Omental fat pad (tissue), 4 donors: Measurements from ENCODE around the gene TBC1D5. TPM values are rescaled to one million over a fixed set of nuclear protein-coding genes. Genes with fewer than 3 reads are reported as not detected.
"Not testable (repeated sequence)": the region's sequence is repeated elsewhere in the genome, so short reads cannot be mapped to it uniquely, and the experiment has no call there.

ENCODE experiments used
- ATAC-seq: fragments of 150-250 bp; one replicate; pipeline ENCODE4 v1.9.1; 2016; ENCODE audit warnings: mild to moderate bottlenecking, moderate library complexity; ENCODE audit not compliant: low FRiP score
- DNase-seq: peaks from one replicate; pipeline ENCODE4 v3.0.0-alpha.2; 2019; ENCODE audit warnings: low spot score
- CTCF ChIP-seq, 3 donors: fragments of 450-650 bp; IDR thresholded peaks; one replicate each; pipeline ENCODE4 v1.5.1; 2016 to 2017; ENCODE audit warnings: antibody characterized with exemption in 3 of 3, mild to moderate bottlenecking in 3 of 3, moderate library complexity in 2 of 3
- total RNA-seq, 4 donors: library from RNA; depleted of rRNA; stranded (reverse); fragments of >200 nt; gene quantifications; one replicate each; pipeline ENCODE4 v1.1.0, GENCODE V29; 2016

The TBC1D5 gene
- total RNA-seq, 4 donors from 2014 or later = 56.8 to 92.5 (median 74.8) TPM

- no peak for TF ChIP-seq CTCF (IDR thresholded peaks at IDR 0.05)
- no peak for DNase-seq
- ATAC-seq = no peak
These were observed 77.5 kb downstream of the TBC1D5 start for GRCh38 chr3:17664923-17665322.

- ATAC-seq = no peak
These were observed 86.2 kb downstream of the TBC1D5 start for GRCh38 chr3:17656264-17656663.

GRCh38 chr3:17655743-17656142 is 86.7 kb downstream of the TBC1D5 start:
- ATAC-seq = no peak
- DNase-seq = no peak
- TF ChIP-seq CTCF (IDR thresholded peaks at IDR 0.05) = no peak

More at GRCh38 chr3:17656264-17656663, 86.2 kb downstream of the TBC1D5 start:
- TF ChIP-seq CTCF (IDR thresholded peaks at IDR 0.05) = no peak
- no peak for DNase-seq

- DNase-seq, ATAC-seq: not testable (repeated sequence)
These were observed 92.7 kb downstream of the TBC1D5 start for GRCh38 chr3:17649748-17650147.

- not testable (repeated sequence) for ATAC-seq, DNase-seq
These were observed 93.6 kb downstream of the TBC1D5 start for GRCh38 chr3:17648630-17649355.

GRCh38 chr3:17645074-17645698 is 97.2 kb downstream of the TBC1D5 start:
- DNase-seq (no peak), ATAC-seq (no peak)
- peak in 2 of 3 donors; percentile 17 for TF ChIP-seq CTCF (IDR thresholded peaks at IDR 0.05)

GRCh38 chr3:17643691-17644090 is 98.7 kb downstream of the TBC1D5 start:
- DNase-seq = no peak
- TF ChIP-seq CTCF (IDR thresholded peaks at IDR 0.05) = no peak
- no peak for ATAC-seq

GRCh38 chr3:17642474-17642873 is 100.0 kb downstream of the TBC1D5 start:
- TF ChIP-seq CTCF (IDR thresholded peaks at IDR 0.05) = no peak
- ATAC-seq (no peak), DNase-seq (no peak)
